OCI-LY3 (cell line): ENCODE data around the gene DCC.

ENCODE experiments used
- EZH2phosphoT487 ChIP-seq: fragments of 200-600 bp; shearing (Covaris generic); IDR thresholded peaks from 2 replicates; pipeline ENCODE4 v1.6.1; 2018; ENCODE audit warnings: antibody characterized with exemption, mixed run types, low read depth
- TF ChIP-seq, protein P1 (sequence below): fragments of 200-600, 300-600 bp; sonication (generic); IDR thresholded peaks from 2 replicates; pipeline ENCODE4 v1.5.1; 2014; ENCODE audit warnings: antibody characterized with exemption, low read length, low read depth

DNA sequence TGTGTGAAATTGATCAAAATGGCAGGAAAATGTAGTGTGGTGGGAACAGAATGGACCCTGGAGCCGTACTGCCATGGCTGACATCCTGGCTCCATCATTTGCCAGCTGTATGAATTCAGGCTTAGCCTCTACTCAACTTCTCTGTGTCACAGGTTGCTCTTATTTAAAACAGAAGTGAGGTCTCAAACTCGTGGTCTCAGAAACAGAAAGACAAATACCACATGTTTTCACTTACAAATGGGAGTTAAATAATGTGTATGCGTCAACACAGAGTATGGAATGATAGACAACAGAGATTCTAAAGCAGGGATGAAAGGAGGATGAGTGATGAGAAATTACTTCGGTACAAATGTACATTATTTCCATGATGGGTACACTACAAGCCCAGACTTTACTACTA, 227.4 kb downstream of the DCC start:
- TF ChIP-seq, protein P1, sequence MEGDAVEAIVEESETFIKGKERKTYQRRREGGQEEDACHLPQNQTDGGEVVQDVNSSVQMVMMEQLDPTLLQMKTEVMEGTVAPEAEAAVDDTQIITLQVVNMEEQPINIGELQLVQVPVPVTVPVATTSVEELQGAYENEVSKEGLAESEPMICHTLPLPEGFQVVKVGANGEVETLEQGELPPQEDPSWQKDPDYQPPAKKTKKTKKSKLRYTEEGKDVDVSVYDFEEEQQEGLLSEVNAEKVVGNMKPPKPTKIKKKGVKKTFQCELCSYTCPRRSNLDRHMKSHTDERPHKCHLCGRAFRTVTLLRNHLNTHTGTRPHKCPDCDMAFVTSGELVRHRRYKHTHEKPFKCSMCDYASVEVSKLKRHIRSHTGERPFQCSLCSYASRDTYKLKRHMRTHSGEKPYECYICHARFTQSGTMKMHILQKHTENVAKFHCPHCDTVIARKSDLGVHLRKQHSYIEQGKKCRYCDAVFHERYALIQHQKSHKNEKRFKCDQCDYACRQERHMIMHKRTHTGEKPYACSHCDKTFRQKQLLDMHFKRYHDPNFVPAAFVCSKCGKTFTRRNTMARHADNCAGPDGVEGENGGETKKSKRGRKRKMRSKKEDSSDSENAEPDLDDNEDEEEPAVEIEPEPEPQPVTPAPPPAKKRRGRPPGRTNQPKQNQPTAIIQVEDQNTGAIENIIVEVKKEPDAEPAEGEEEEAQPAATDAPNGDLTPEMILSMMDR: no peak
- TF ChIP-seq EZH2phosphoT487: no peak
